Effector CD8-positive, alpha-beta T cell (primary cell): ENCODE results near the gene RGS3.

Source experiments
- DNase-seq: peaks from one replicate; lab custom pipeline; 2025; lab: John Stamatoyannopoulos, UW

RGS3 gene

DNA sequence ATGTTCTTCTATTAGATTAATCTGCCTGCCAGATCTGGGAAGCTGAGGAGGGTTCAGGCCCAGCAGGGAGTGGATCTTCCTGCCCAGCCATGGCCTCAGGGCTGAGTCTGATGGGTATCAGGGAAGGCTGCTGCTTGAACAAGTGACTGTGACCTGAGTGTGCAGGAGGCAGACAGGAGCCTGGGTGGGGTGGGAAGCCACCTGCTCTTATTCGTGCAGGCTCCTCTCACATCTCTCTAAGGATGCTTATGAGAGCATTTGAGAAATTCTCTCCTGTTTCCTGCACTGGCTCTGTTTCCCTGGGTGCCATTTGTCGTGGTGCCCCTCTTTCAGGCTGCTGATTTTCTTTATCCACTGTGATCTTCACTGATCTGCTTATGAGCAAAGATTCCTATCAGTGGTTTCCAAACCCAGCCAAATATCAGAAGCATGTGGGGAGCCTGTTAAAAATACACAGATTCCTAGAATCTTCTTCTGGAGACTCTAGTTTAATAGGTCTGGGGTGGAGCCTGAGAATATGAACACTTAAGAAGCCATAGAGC is 2.1 kb downstream of the RGS3 start:
- DNase-seq = no peak

GRCh38 chr9:113467183-113467582 is 3.7 kb downstream of the RGS3 start:
- DNase-seq = no peak

DNA sequence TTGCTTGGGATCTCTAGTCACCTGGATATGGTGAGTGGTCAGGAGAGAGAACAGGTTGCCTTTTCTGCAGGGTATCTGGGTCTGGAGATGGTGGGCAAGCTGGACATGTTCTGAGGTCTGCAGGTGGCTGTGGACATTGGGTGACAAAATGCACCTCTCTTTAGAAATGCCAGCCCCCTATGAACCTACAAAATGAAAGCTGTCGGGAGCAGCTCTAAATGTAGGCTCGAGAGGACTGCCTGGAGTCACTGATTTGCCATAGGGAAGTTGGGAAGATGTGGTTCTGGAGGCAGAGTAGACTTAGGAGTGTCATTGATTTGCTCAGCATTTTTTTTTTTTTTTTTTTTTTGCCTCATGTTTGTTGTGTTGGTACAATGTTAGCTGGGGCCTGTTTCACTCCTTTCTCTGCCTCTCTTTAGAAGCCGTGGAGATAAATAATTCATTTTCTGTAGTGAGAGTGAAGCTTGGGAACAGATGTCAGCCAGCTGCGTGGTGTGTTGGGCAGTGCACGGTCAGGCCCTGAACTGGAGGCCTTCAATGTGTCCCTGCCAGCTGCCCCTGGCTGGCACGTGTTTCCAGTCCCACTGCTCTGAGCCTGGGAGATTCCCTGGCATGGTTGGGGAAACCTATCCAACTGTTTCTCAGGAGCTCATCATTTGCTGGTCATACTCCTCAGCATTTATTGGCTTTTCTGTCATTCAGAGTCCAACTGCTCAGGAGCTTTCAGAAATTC is 5.4 kb downstream of the RGS3 start:
- DNase-seq = no peak

DNA sequence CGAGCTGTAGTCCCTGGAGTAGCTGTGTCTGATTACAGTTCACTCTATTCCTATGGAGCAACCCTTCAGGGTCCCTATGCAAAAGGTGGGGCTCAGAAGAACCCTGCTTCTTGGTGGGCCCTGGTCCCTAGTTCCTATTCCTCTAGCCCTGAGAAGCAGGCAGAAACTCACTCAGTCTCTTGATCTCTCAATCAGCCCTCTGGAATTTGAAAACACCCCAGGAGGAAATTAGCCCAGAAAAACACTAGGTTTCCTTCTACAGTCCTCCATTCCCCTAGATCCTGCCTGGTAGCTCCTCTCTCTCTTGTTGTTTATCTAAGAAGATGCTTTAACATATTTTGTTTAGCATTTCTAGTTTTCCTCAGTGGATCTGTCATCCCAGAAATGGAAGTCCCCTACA is 7.6 kb downstream of the RGS3 start:
- DNase-seq = no peak

DNA sequence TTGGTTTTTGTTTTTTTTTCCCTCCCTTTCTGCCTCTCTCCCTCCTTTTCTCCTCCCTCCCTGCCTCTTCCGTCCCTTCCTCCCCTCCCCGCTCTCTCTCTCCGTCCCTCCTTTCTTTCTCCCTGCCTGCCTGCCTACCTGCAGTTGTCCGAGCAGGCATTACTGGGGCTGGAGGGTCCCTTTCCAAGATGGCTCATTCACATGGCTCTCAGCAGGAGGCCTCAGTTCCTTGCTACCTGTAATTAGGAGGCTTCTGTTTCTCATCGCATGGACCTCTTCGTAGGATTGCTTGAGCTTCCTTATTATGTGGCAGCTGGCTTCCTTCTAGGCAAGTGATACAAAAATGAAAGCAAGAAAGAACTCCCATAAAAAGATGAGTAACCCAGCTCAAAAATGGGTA is 8.0 kb downstream of the RGS3 start:
- no peak for DNase-seq

DNA sequence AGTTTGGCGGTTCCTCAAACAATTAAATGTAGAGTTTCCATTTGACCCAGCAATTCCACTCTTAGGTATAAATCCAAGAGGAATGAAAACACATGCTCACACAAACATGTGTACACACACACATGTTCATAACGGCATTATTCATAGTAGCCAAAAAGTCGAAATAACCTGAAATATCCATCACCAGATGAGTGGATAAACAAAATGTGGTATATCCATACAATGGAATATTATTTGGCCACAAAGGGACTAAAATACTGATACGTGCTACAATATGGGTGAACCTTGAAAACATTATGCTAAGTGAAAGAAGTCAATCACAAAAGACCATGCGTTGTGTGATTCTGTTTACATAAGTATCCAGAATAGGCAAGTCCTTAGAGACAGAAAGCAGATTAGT is 8.7 kb downstream of the RGS3 start:
- no peak for DNase-seq

GRCh38 chr9:113474360-113475028 is 11.0 kb downstream of the RGS3 start:
- no peak for DNase-seq

- no peak for DNase-seq
These were observed 11.5 kb downstream of the RGS3 start for GRCh38 chr9:113475031-113475430.

DNA sequence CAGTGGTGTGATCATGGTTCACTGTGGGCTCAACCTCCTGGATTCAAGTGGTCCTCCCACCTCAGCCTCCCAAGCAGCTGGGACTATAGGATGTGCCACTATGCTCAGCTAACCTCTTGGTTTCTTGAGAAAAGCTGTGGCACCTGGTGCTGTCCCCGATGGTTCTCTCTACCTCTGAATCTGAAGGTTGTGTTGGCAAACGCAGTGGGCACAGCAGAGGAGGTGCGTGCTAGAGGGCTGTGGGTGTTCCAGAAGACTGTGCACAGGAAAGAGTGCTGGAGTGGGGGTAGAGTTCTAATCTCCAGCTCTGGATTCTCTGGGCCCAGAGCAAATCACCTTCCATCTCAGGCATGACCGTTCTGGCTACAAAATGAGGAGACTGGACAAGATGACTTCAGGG is 12.5 kb downstream of the RGS3 start:
- no peak for DNase-seq

DNA sequence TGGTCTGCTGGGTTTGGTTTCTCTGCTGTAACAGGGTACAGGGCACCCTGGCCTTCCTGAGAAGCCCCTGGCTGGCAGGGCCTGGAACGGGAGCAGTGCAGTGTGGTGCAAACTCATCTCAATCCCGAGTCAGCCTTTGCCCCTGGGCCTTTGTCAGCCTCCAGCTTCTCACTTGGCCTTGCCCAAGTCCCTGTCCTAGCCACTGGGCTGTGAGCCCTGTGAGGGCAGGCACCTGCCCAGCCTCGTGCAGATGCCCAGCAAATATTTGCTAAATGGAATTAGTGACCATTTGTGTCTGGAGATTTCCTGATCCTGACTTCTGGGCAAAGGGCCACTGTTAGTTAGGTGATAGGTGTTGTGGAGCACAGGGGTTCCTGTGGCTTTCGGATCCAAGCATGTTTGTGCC is 13.0 kb downstream of the RGS3 start:
- no peak for DNase-seq

- DNase-seq = no peak
These were observed 13.5 kb downstream of the RGS3 start for GRCh38 chr9:113477058-113477457.

DNA sequence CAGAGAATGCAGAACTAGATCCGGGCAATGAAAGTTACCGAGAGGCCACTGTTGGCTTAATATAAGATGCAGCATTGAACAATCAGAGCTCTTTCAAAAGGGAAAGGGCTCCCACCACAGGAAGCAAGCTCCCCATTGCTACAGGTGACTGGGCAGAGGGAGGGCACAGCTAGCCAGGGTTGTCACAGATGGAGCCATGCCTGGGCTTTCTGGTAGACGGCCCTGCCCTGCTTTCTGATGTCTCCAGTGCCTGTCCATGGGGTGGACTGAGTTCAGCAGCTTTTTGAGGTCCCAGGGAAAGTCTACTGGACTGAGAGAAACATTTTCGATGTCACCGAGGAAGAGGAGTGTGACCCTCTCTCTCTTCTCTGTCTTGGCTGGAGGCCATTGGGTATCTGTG is 14.1 kb downstream of the RGS3 start:
- no peak for DNase-seq

GRCh38 chr9:113479174-113479621 is 15.7 kb downstream of the RGS3 start:
- no peak for DNase-seq

DNA sequence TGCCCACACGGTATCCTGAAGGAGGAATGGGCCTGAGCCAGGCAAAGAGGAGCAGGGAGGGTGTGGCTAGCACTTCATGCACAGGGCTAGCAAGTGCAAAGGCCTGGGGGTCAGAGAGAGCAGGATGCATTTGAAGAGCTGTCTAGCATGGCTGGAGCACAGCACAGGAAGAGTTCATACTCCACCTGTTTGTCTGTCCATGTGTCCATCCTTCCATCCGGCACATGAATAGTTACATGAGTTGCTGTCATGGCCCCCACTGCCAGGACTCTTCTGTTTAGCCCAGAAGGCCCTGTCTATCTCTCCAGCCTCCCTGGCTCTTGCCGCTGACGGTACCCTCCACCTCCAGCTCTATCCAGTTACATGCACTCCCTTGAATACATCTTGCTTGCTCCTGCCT is 17.1 kb downstream of the RGS3 start:
- DNase-seq = no peak

- DNase-seq = no peak
These were observed 17.8 kb downstream of the RGS3 start for GRCh38 chr9:113481176-113481787.

DNA sequence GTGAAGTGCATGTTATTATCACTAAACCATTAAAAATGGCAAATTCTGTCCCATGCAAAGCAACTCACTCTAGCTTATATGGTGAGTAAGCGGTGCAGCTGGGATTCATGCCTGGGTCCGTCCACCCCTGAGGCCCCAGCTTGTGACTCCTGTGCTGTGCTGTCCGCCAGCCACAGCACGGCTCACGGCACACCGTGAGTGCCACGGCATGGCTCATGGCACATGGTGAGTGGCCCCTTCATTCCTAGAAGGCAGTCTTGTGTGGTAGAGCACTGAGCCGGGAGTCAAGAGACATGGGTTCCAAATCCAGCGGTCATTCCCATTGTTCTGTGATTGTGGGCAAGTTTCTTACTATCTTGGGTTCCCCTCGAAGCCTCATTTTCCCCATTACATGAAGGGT is 18.8 kb downstream of the RGS3 start:
- DNase-seq = no peak

DNA sequence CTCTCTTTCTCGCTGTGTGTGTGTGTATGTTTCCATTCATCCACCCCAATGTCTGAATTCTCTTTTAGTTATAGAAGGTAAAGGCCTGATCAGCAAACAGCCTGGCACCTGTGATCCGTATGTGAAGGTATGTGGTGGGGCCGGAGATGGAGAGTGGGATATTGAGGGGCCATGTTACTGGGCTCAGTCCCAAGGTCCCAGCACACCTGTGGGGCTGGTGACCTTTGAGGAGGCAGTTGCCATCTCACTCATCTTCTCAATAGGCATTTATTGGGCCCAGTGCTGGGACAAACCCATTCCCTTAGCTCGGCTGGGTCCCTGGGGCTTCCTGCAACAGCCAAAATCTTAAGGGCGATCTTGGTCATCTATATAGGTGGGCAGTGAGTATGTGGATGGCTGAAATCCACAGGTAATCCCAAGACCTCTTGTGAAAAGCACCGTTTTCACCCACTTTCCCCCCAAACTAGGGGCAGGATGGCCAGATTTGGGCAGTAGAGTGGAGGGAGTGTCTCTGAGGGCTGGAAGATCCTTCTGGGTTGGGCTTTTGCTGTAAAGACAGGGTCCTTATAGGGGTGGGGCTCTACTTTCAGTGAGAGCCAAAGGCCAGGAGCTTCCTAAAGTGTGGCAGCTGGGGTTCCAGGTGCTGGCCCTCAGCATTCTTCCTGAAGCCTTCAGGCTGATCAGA is 19.6 kb downstream of the RGS3 start:
- no peak for DNase-seq

DNA sequence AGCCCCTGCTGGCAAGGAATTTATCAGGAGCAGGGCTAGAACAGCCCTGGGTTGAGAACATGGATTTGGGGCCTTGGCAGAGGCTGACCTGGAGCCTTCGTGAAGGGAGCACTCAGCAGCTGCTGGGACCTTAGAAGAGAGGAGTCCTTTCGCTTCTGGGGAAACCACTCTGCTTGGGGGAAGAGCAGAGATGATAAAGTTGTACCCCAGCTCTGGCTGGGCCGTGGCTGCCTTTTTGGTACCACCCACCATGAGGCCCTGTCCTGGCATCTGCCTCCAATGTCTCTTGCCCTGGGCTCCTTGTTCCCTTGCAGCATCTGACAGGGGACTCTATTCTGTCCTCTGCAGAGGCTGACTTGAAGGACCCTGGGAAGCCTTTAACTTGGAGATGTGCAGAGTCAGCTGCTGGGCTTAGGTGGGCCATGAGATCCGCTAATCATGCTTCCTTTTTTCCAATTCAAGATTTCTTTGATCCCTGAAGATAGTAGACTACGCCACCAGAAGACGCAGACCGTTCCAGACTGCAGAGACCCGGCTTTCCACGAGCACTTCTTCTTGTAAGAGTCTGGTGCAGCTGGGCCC is 20.2 kb downstream of the RGS3 start:
- DNase-seq = no peak

DNA sequence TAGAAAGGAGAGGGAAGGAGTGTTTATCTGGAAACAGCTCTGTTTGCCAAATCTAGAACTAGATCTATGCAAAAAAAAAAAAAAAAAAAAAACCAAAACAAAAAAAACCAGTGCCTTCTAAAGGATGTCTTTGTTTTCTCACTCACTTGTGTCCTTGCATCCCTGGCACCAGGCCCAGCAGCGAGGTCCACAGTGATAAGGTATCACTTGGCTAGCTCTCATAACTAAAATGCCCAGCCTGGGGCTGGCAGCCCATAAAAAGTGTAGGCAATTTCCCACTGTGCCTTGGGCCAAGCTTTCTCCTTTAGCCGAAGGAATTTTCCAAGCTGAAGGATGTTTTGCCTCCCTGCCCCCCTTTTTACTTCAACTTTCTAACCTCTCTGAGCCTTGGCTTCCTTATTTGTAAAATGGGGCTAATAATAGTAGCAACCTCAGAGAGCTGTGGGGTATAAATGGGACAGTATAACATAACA is 20.8 kb downstream of the RGS3 start:
- no peak for DNase-seq

GRCh38 chr9:113485761-113486115 is 22.2 kb downstream of the RGS3 start:
- no peak for DNase-seq

DNA sequence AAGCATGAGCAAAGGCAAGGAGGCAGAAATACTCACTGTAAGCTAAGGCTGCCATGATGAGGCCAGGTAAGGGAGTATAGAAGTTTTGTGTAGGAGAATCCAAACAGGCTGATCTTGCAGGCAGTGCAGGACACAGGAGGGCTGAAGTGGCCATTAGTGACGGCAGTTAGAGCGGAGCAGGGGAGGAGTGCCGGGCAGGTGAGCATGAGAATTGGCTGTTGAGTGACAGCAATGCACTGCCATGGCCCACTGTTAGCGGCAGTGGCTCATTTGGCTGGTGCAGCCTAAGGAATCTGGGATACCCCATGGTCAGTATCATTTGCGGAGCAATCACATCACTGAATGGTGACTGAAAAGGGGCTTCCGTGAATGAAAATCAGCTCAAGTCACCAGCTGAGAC is 22.8 kb downstream of the RGS3 start:
- no peak for DNase-seq

DNA sequence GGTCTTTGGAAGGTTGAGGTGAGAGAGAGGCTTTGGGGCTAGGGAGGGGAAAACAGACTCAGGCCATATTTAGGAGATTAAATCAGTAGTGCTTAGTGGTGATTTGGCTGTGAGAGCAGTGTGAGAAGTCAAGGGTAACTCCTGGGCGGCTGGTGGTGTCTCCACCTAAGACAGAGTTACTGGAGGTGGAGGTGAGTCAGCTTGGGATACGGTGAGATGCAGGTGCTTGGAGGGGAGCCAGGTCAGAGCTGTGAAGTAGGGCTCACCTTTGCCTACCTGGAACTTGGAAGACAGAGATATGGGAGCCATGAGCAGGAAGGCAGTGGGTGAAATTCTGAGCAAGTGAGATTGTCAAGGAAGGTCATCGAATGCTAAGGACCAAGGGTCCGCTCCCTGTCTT is 24.5 kb downstream of the RGS3 start:
- DNase-seq = no peak
